Caco-2 (cell line): ENCODE data around the gene NOL4L. TPM values are rescaled to one million over a fixed set of nuclear protein-coding genes. Genes with fewer than 3 reads are reported as not detected.

Experiments
- BruUV-seq: library from RNA; stranded (reverse); fragments of 400-500 nt; replicated peaks from 2 replicates; lab custom pipeline; 2021; lab: Mats Ljungman, UMichigan
- CTCF ChIA-PET: fragments of 300-600 bp; sonication (Branson Sonifier 250); formaldehyde crosslinking; loops from one replicate; lab custom pipeline; 2022; ENCODE audit warnings: antibody characterized with exemption; lab: Charles Lee
- POLR2A ChIA-PET: fragments of 300-600 bp; sonication (Branson Sonifier 250); formaldehyde crosslinking; loops from one replicate; lab custom pipeline; 2022; ENCODE audit warnings: antibody characterized with exemption; lab: Charles Lee
- DNase-seq, 2 experiments: peaks; one replicate each; pipeline versions ENCODE4 v3.0.0 to v3.0.0-alpha.2; 2020 to 2022
- H3K27me3 ChIP-seq: replicated peaks from 2 replicates; pipeline ENCODE4 v1.6.0; 2011; ENCODE audit warnings: low read length; ENCODE audit not compliant: control insufficient read depth, insufficient read depth
- H3K36me3 ChIP-seq: 2 replicates; pipeline ENCODE4 v1.5.1; 2011; ENCODE audit warnings: low read length; ENCODE audit not compliant: control insufficient read depth, insufficient read depth
- H3K4me1 ChIP-seq: fragments of 250-450 bp; sonication (Bioruptor Pico); 2 replicates; pipeline ENCODE4 v1.5.1; 2020; ENCODE audit warnings: mild to moderate bottlenecking
- H3K4me3 ChIP-seq: 2 replicates; pipeline ENCODE4 v1.5.1; 2011; ENCODE audit warnings: low read depth, mild to moderate bottlenecking, control low read depth, low read length
- H3K9me3 ChIP-seq: fragments of 250-450 bp; sonication (Bioruptor Pico); 2 replicates; pipeline ENCODE4 v1.5.1; 2020; ENCODE audit warnings: mild to moderate bottlenecking, moderate library complexity
- H3K27ac Mint-ChIP-seq: one replicate; pipeline ENCODE4 v1.8.0; 2022; ENCODE audit warnings: mixed read lengths; ENCODE audit not compliant: unreplicated experiment
- H3K27me3 Mint-ChIP-seq: one replicate; pipeline ENCODE4 v1.8.0; 2022; ENCODE audit warnings: mixed read lengths; ENCODE audit not compliant: insufficient read depth, unreplicated experiment
- H3K36me3 Mint-ChIP-seq: one replicate; pipeline ENCODE4 v1.8.0; 2022; ENCODE audit warnings: mild to moderate bottlenecking, mixed read lengths; ENCODE audit not compliant: insufficient read depth, unreplicated experiment
- H3K4me1 Mint-ChIP-seq: one replicate; pipeline ENCODE4 v1.8.0; 2022; ENCODE audit warnings: low read depth, mixed read lengths; ENCODE audit not compliant: unreplicated experiment
- H3K4me3 Mint-ChIP-seq: one replicate; pipeline ENCODE4 v1.8.0; 2022; ENCODE audit warnings: mild to moderate bottlenecking, moderate library complexity, mixed read lengths; ENCODE audit not compliant: unreplicated experiment
- H3K9me3 Mint-ChIP-seq: one replicate; pipeline ENCODE4 v1.8.0; 2022; ENCODE audit warnings: mixed read lengths; ENCODE audit not compliant: unreplicated experiment
- CTCF ChIP-seq, 2 experiments: fragments of 200-600 bp in 1 of 2; IDR thresholded peaks; 1 replicate in 1 of 2; 2 replicates in 1 of 2; pipeline versions ENCODE4 v1.5.1 to v1.8.0; 2011 to 2022; ENCODE audit warnings: antibody characterized with exemption in 1 of 2, control low read depth in 1 of 2, inconsistent platforms in 1 of 2, low read depth in 1 of 2, low read length in 1 of 2, mild to moderate bottlenecking in 1 of 2, moderate library complexity in 1 of 2; ENCODE audit not compliant: insufficient read depth in 1 of 2, severe bottlenecking in 1 of 2, unreplicated experiment in 1 of 2
- intact Hi-C: fragments of 100-400 bp; cut with micrococcal nuclease; formaldehyde crosslinking; loops from one replicate; pipeline ENCODE4 v1.10.0; 2022; ENCODE audit not compliant: unreplicated experiment
- total RNA-seq: library from RNA; stranded (reverse); gene quantifications from 2 replicates; pipeline ENCODE4 v1.2.3, GENCODE V29; 2022

Gene NOL4L
- total RNA-seq, 1 experiment from 2014 or later = 80.9 TPM

- CTCF ChIA-PET = no interaction called here
These were observed 127.6 kb downstream of the NOL4L start for GRCh38 chr20:32457479-32457986.

GRCh38 chr20:32456869-32457478 lies 128.2 kb downstream of the NOL4L start:
- CTCF ChIA-PET = no interaction called here
- Histone ChIP-seq H3K4me3 (no peak overlapping the region), H3K4me1 (no peaks in the 10 kb centered on the region), H3K36me3 (peaks cover 14% of the 10 kb centered on the region), H3K9me3 (no peaks in the 10 kb centered on the region), H3K27me3 (no peaks in the 10 kb centered on the region)
- Mint-ChIP-seq H3K27ac (no peak overlapping the region), H3K36me3 (peaks cover 77% of the 10 kb centered on the region), H3K9me3 (no peaks in the 10 kb centered on the region), H3K4me1 (peaks cover 6% of the 10 kb centered on the region), H3K27me3 (no peaks in the 10 kb centered on the region), H3K4me3 (no peak overlapping the region)
- POLR2A ChIA-PET = no interaction called here
- no peak for DNase-seq
- intact Hi-C loops = no loop called here
- BruUV-seq = no TSS peak
- TF ChIP-seq CTCF (IDR thresholded peaks at IDR 0.05; ENCODE audit: insufficient read depth in 1 of 2, low read depth in 1 of 2, low read length in 1 of 2, severe bottlenecking in 1 of 2, unreplicated experiment in 1 of 2) = peak in 1 of 2 experiments; percentile 36

More at GRCh38 chr20:32457479-32457986, 127.6 kb downstream of the NOL4L start:
- Mint-ChIP-seq H3K36me3 (peaks cover 77% of the 10 kb centered on the region), H3K27ac (no peak overlapping the region), H3K4me3 (no peak overlapping the region), H3K27me3 (no peaks in the 10 kb centered on the region), H3K4me1 (peaks cover 6% of the 10 kb centered on the region), H3K9me3 (no peaks in the 10 kb centered on the region)
- Histone ChIP-seq H3K4me1 (no peaks in the 10 kb centered on the region), H3K27me3 (no peaks in the 10 kb centered on the region), H3K36me3 (peaks cover 15% of the 10 kb centered on the region), H3K9me3 (no peaks in the 10 kb centered on the region), H3K4me3 (no peak overlapping the region)
- intact Hi-C loops = no loop called here
- POLR2A ChIA-PET = no interaction called here
- TF ChIP-seq CTCF (IDR thresholded peaks at IDR 0.05; ENCODE audit: insufficient read depth in 1 of 2, low read depth in 1 of 2, low read length in 1 of 2, severe bottlenecking in 1 of 2, unreplicated experiment in 1 of 2) = no peak
- BruUV-seq = no TSS peak
- no peak for DNase-seq

- H3K36me3 ChIP-seq = peaks cover 14% of the 10 kb centered on the region
- no peaks in the 10 kb centered on the region for H3K27me3 Mint-ChIP-seq
- TF ChIP-seq CTCF (IDR thresholded peaks at IDR 0.05; ENCODE audit: insufficient read depth in 1 of 2, low read depth in 1 of 2, low read length in 1 of 2, severe bottlenecking in 1 of 2, unreplicated experiment in 1 of 2) = no peak
- H3K9me3 Mint-ChIP-seq = no peaks in the 10 kb centered on the region
- H3K4me1 Mint-ChIP-seq = peaks cover 6% of the 10 kb centered on the region
- H3K4me3 Mint-ChIP-seq = no peak overlapping the region
- H3K4me1 ChIP-seq = no peaks in the 10 kb centered on the region
- intact Hi-C loops = no loop called here
- no peaks in the 10 kb centered on the region for H3K27me3 ChIP-seq
- ChIA-PET CTCF (interaction anchor here (1.3 kb wide), 1 partner anchor 12 kb away, joined by 3 read pairs; no protein-coding TSS in a partner anchor), POLR2A (no interaction called here)
- peaks cover 78% of the 10 kb centered on the region for H3K36me3 Mint-ChIP-seq
- no peak overlapping the region for H3K27ac Mint-ChIP-seq
- H3K4me3 ChIP-seq = no peak overlapping the region
- BruUV-seq = no TSS peak
- no peaks in the 10 kb centered on the region for H3K9me3 ChIP-seq
- DNase-seq = no peak
These were observed 129.0 kb downstream of the NOL4L start for GRCh38 chr20:32455901-32456701.
